GM19328 (cell line): ENCODE data around the gene WASF1.
"Not testable (repeated sequence)": the region's sequence is repeated elsewhere in the genome, so short reads cannot be mapped to it uniquely, and the experiment has no call there.

Experiments
- ATAC-seq: cut with Tn5 transposase; IDR thresholded peaks from one replicate; pipeline ENCODE4 v1.9.1; 2021; ENCODE audit warnings: mild to moderate bottlenecking, moderate library complexity; ENCODE audit not compliant: unreplicated experiment

The WASF1 gene

DNA sequence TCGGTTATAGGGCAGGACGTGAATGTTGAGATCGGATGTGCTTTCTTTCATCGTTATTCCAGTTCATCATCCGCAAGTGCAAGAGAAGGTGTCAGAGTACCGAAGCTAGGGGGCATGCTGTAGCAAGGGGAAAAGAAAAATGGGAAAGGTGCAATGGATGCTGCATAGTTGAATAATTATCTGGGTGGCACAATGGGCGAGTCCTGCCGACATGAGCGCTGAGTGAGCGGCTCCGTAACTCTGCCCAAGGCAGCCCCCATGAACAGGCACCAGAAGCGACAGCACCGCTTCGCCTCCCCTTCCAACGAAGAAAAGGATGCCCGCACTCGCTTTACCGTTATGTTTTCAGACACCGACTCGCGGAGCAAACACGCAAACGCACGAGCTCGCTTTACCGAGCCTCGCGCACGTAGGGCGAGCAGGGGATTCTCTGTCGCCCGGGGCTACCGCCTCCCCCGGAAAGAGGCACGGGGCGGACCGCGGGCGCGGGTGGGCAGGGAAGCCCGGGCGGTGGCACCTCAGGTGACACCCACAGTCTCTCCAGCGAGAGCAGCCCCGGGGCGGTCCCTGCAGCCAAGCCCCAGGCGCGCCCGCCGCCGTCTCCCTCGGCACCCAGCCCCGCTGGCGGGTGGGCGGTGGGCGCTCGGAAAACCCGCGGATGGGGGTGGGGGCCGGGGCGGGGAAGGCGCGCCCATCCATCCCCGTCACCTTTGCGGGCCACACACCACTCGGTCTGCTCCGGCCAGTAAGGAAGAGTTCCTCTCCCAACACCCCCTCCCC, 654 bp downstream of the WASF1 start:
- no peak for ATAC-seq

DNA sequence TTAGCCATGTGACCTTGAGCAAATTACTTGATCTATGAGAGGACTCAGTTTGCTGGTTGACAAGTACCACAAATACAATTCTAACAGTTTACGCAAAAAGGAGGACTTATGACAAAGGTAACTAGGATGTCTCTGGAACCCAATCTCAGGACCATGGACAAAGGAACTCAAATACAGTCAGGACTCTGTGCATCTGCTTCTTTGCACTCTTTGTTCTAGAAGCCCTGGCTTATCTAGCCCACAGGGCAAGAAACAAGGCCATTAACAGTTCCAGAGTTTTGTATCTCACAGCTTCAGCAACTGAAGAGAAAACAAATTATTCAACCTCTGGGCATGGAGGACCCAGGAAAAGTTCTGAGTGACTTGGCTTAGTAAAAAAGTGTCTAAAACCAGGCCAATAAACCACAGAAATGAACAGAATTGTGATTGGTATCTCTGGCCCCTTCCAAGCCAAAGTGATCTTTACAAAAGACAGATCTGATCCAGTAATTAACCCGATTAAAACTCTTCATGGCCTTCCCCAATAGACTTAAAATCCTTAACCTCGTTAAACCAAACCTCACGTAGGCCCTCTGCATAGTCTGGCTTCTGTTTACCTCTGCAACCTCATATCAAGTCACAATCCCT, 5.9 kb downstream of the WASF1 start:
- ATAC-seq, result no peak

DNA sequence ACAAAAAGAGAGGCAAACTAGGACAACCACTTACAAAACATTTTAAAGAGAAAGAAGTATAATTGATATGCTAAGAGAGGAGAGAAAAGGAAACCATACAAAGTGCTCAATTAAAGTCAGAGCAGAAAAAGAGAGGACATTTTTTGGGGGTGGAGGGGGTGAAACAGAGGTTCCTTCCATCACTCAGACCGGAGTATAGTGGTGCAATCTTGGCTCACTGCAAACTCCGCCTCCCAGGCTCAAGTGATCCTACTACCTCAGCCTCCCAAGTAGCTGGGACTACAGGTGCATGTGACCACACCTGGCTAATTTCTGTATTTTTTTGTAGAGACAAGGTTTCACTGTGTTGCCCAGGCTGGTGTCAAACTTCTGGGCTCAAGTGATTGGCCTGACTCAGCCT, 9.4 kb downstream of the WASF1 start:
- ATAC-seq, result no peak

DNA sequence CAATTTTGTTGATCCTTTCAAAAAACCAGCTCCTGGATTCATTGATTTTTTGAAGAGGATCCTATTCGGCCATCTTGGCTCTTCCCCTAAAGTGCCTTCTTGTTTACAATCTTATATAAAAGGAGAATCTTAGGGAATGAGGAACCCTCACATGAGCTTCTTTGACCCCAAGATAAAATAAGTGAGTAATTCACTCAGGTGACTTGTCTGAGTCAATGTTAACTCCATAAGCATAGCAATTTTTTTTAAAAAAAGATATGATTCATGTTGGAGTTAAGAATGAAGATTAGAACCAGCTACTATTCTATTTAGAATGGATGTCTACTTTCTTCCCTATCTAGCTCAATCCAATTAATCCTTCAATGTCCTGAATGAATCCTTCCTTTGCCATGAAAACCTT, 21.0 kb downstream of the WASF1 start:
- no peak for ATAC-seq

DNA sequence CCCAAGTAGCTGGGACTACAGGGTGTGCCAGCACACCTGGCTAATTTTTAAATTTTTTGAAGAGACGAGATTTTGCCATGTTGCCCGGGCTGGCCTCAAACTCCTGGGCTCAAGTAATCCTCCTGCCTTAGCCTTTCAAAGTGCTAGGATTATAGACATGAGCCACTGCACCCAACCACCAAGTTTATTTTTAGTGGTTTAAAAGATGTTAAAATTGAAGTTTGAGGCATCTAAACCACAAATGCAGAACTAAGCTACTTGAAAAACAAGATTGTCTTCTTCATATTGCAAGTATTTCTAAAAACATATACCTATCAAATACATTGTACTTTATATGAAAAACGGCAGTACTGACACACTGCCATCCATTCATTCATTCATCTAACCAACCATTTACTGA, 31.6 kb downstream of the WASF1 start:
- no peak for ATAC-seq

DNA sequence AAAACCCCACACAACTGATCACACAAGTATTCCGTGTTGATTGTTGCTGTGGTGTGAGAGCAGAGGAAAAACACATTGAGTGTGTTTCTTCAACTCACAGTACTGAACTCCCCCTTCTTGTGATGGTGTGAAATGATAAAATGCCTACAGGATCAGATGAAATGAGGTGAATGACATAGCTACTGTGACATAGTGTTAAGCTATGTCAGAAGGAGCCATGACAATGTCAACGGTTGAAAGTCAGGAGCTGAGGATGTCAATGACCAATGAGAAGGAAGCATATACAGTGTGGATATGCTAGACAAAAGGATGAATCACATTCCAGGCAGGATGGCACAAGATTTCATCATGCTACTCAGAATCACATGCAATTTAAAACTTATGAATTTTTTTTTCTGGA, 38.8 kb downstream of the WASF1 start:
- no peak for ATAC-seq

DNA sequence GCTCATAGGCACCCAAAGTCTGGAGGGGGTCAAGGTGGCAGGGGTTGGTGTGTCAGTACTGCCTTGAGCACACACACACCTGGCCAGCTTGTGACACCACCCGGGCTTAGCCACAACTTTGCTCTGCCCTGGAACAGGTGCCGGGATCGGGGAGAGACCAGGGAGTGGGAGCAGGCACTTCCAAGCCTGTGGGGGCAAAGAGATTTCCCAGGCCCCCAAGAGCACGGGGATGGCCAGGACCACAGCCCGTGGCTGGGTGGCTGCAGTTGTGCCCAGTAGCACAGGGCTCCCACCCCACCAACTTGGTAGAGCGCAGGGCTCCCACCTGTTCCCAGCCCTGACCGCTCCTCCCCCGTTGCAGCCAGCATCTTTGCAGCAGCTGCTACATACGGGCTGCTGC, 40.4 kb downstream of the WASF1 start:
- ATAC-seq, result no peak

DNA sequence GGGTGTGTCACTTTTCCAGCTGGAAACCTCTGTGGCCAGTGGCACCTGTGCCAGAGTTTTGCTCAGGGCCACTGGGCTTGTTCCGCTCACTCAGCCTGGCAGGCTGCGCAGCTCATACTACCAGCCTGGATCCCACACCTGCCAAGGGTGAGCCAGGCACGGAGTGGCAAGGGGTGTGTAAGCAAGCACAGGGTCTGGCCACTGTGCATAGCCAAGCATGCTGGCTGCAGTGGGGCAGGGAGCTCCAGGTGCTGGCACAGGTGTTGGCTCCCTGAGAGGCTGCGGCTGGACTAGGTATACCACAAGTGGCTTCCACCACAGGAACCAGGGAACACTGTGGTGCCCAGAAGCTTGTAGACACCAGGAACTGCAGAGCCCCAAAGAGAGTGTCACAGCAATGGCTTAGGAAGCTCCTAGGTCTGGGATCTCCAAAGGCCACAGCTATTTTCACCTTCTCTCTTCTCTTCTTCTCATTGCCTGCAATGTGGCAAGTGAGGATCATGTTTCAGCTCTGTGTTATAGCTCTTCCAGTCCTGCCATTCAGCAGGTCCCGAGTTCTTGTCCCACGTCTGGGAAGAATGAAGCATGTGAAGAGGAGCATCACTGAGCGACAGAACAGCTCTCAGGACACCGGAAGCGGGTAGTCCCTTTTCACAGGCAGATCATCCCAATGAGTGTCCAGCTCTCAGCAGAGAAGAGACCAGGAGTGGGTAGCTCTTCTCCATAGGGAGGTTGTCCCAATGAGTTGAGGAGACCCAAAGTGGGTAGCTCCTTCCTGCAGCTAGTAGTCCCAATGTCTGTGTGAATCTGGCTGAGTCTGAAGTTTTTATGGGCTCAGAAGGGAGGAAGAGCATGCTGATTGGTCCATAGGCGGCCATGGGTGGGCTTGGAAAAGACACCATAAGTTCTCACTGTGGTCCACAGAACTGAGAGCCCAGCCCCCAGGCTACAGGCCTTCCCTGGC, 41.3 kb downstream of the WASF1 start:
- no peak for ATAC-seq

DNA sequence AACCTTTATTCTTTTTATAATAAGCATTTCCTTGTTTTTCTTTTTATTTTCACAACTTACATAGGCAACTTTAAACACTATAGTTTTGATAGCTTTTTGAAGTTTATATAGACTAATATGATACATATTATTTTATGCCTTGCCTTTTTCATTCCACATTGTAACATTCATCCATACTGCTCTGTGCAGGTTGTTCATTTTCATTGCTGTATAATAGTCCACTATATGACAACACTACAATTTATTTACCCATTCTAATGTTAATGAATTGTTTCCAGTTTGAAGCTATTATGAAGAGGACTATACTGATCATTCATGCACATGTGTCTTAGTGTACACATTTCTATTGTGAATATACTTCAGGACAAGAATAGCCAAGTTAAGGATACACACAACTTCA, 49.1 kb downstream of the WASF1 start:
- ATAC-seq, result no peak

DNA sequence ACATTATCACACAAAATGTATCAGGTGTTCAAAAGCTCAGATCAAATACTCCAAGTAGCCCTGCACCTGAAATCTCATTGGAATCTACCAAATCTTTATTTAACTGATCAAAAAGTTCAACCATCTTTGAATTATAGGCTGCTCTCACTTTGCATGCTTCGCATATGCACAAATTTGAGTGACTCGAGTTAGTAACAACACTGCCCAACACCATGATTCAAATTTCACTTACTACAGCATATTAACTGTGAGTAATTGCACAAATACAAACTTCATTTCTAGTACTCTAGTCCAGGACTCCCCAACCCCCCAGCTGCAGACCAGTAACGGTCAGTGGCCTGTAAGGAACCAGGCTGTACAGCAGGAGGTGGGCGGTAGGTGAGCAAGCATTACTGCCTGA, 51.1 kb downstream of the WASF1 start:
- no peak for ATAC-seq

DNA sequence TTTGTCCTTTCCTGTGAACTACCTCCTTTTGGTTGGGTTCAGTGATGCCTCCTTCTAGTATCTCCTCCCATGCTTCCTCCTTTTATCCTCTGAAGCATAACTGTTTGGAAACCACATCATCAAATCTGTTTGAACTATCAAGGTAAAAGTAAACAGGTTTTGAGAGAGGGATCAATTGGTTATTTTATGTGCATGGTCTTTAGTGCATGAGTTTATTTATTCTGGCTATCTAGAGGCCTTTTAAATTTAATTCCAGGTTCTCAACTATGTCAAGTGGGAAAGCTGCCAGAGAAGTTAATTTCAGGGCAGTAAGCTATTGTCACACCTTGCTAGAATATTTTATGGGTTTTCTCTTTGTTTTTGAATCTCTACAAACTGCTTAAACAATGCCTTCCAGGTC, 54.1 kb downstream of the WASF1 start:
- ATAC-seq, result no peak

DNA sequence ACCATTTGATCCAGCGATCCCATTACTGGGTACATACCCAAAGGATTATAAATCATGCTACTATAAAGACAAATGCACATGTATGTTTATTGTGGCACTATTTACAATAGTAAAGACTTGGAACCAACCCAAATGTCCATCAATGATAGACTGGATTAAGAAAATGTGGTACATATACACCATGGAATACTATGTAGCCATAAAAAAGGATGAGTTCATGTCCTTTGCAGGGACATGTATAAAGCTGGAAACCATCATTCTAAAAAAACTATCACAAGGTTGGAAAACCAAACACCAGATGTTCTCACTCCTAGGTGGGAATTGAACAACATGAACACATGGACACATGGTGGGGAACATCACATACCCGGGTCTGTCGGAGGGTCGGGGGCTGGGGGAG, 57.8 kb downstream of the WASF1 start:
- ATAC-seq, result not testable (repeated sequence)

DNA sequence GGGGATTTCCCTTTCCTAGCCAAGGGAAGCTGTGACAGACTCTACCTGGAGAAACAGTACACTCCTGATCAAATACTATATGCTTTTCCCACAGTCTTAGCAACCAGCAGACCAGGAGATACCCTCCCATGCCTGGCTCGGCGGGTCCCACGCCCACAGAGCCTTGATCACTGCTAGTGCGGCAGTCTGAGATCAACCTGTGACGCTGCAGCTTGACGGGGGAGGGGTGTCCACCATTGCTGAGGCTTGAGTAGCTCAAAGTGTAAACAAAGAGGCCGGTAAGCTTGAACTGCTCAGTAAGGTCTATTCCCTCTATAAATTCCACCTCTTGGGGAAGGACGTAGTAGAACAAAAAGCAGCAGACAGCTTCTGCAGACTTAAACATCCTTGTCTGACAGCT, 63.2 kb downstream of the WASF1 start:
- no peak for ATAC-seq

DNA sequence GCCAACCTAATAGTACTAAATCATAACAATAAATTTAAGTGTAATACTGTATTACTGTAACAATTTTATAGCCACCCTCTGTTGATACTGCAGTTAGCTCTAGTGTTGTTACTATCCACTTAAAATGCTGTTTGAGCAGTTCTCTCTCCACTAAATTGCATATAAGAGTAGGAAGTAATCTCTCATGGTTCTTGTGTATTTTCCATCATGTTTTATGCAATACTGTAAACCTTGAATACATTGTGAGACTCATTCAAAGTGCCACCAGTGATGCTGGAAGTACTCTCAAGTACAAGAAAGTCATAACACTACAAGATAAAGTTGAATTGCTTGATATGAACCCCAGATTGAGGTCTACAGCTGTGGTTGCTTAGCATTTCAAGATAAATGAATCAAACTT, 65.5 kb downstream of the WASF1 start:
- ATAC-seq, result no peak

DNA sequence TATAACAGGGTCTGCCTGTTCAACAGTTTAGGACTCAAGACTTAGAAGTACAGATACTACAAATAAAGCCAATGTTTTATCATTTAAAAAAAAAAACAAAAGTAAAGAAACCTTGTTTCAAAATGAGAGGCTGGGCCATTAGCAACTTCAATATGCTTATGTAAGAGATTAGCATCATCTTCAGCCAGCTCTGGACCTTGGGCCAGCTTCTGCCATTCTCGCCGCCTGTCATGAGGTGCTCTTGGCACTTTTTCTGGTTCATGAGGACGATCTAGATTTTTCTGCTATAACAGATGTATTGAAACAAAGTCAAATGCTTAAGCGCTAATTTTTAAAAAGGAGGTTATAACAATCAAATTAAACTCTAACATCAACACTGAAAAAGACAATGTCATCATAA, 74.2 kb downstream of the WASF1 start:
- ATAC-seq, result no peak

DNA sequence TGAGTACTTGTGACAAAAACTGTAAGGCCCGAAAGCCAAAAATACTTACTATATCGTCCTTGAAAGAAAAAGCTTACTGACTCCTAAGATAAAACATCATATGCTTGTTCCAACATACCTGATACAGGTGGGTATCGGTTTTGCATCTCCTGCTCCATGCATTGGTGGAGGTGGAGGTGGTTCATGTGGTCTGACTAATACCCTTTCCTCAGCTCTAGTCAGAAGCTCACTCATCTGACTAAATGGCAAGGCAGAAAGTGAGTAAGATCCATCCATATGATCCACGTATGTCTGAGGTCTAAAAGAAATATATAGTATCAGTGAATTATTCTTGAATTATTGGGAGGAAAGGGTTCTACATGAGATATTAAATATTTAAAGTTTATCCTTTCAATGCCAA, 76.2 kb downstream of the WASF1 start:
- ATAC-seq, result no peak

DNA sequence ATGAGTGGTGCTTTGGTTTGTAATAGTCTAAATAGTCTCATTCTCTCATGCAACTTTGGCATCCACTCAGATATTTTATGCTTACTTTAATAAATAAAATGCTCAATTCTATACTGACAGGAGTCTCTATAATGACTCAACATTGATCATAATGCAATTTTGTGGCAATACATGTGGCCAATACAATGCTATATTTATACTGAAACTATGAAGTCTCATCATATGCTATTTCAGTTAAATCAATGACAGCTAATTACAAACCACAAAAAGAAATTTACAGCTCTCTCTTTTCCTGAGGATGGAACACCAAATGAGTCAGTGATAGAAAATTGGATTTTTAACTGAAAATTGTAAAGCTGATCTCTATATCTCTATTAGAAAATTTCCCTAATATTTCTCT, 77.1 kb downstream of the WASF1 start:
- ATAC-seq, result no peak

DNA sequence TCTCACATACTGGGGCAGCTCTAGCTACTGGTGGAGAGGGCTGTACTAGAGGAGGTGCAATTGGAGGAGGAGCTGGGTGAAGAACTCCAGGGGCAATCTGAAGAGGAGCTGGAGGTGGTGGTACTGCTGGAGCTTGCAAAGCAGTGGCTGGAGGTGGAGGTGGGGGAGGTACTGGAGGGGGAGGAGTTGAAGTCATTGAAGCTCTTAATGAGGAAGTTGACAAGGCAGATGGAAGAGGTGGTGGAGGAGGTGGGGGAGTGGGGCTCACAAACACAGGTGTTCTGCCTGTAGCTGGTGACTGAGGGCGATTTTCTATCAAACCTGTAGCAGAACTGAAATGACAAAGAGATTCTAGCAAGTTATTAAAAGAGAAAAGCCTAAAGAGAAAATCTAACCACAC, 77.6 kb downstream of the WASF1 start:
- no peak for ATAC-seq

DNA sequence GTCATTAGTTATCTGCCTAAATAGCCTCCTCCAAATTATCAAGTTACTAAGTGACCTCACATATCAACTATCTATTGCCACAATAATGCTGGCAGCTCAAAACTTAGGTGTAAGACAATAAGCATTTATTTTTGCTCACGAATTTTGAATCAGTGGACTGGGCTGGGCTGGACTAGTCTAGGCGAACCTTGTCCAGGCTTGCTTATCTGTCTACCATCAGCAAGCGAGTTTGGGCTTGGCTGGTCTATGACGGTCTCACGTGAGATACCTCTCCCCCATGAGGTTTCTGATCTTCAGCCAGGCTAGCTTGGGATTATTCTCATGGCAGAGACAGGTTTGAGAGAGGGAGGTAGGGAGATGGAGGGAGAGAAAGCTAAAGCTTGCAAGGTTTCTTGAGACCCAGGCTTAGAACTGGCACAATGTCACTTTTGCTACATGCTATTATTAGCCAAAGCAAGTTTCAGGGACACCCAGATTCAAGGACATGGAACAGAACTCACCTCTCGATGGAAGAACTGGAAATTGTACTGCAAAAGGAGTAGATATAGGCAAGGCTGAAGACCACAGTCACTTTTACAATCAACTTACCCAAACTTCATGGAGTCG, 80.9 kb downstream of the WASF1 start:
- no peak for ATAC-seq

DNA sequence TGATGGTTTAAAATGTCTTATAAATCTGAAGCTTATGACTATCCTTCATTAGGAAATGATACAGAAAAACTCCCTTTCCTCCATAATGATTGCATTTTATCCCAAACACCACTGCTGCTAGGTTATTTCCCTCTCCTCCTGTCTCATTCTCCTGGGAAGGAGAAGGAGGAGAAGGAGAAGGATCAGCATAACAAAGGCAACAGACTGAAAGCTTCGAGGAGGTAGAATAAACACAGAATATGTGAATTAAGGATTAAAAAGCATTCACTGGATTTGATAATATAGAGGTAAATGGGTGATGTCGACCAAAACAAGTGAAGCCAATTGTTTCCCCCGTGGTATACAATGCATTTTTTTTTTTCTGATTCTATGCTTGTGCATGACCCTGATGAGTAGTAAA, 82.0 kb downstream of the WASF1 start:
- ATAC-seq, result no peak

DNA sequence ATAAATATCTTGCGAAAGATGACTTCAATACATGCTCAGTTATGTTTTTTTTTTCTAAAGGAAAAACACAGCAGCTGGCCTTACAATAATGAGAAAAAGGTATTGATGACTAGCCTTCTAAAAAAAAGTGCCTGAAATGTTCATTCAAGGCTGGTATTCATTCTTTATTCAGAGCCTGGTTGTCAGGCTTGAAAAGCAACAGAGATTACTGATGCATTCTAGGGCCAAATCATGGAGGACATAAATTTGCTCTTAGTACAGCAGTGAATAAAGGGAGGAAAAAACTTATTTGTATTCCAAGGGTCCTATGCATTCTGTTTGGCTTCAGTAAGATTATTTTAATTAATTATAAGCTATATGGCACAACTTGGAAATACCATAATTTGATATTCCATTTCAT, 83.5 kb downstream of the WASF1 start:
- no peak for ATAC-seq
